Measurements from ENCODE around the gene IL1RAPL1.
A peak's percentile ranks its signal among the peaks of the same experiment; 100 is the strongest.

The IL1RAPL1 gene

DNA sequence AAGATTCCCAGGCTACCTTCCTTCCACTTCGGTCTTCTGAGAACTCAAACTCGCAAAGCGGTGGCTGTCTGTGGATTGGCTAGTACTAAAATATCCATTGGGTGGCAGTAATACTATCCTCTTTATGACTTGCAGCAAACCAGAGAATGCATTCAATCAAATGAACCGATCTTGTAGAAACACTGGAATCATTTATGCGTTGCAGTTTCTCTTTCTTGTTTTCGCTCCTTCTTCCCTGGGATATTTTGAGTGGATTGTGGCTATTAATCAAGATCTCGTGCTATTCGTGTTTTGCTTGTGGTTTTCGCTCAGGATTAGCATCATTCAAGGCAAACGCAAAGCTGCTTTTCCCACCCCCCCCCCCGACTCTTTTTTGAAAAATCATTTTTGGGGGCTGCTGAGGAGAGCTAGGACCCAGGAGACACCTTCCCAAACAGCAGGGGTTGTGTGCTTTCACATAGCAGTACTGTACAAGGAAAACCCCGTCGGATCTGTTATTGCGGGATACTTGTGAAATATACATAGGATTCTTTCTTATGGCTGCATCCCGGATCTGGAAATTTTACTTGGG is at the start of gene IL1RAPL1:
Gene IL1RAPL1 (plus strand): TSS at position 466 of the 571 bp plus-strand sequence.
- in situ Hi-C loops (cut with HindIII; ENCODE audit: low pct_ligation_motif_present, low pct_unique_long_range_greater_than_20kb, low sequenced_read_pairs): no loop called here
- peak; percentile 13 for DNase-seq

DNA sequence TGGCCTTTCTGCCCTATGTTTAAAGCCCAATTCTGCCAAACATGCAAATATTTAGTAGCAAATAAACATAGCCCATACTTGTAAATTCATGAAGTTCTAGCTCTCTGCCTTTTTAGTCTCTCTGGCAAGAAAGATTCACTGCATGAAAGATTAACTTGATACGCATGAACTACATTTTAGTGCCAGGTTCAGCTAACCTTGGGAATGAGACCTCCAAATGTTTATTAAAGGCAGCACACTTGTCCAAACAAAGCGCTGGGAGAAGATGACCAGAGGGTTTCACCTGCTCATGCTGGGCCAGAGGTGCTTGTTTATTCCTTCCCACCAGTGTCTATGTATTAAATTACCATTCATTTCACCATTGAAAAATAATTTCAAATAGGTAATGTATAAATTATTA is 44.5 kb upstream of the IL1RAPL1 start:
- in situ Hi-C loops (cut with HindIII; ENCODE audit: low pct_ligation_motif_present, low pct_unique_long_range_greater_than_20kb, low sequenced_read_pairs): no loop called here
- no peak for DNase-seq

DNA sequence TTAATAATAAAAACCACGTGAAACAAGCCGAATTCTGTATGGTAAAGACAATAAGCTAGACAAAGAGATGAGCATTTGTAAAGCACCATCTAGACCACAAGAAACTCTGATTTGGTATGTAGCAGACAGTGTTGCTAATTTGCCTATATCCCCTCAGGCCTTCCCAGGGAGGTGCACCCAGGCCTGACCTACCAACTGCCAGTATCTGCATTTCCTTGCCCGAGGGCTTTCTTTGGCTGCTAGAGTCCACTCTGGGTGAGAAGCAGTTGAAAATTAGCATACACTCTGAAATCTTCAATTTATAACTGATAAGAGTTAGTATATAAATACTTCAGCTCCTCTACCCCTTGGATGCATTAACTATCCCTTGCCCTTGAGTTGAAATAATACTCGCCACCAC is 37.4 kb upstream of the IL1RAPL1 start:
- in situ Hi-C loops (cut with HindIII; ENCODE audit: low pct_ligation_motif_present, low pct_unique_long_range_greater_than_20kb, low sequenced_read_pairs): no loop called here
- no peak for DNase-seq

DNA sequence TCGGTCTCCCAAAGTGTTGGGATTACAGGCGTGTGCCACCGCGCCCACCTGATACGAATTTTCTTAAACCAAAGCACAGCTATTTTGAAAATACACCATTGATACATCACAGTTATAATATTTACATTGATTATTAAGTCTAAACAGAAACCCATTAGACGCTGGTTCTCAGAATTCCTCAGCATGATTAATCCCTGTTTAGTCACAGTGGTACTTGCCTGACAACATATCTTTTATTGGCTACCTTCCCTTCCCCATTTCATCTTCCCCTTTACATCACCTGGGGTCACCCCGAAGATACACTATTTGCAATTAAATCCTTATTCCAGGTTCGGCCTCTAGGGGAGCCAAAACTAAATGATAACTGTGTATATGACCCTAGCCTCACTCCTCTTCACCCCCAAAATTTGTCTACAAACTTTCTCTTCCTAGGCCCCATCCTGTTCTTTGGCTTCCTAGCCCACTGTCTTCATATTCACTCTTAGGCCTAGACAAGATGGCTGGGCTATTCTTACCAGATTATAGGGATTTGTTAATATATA is 36.8 kb upstream of the IL1RAPL1 start:
- DNase-seq: no peak
- in situ Hi-C loops (cut with HindIII; ENCODE audit: low pct_ligation_motif_present, low pct_unique_long_range_greater_than_20kb, low sequenced_read_pairs): no loop called here

DNA sequence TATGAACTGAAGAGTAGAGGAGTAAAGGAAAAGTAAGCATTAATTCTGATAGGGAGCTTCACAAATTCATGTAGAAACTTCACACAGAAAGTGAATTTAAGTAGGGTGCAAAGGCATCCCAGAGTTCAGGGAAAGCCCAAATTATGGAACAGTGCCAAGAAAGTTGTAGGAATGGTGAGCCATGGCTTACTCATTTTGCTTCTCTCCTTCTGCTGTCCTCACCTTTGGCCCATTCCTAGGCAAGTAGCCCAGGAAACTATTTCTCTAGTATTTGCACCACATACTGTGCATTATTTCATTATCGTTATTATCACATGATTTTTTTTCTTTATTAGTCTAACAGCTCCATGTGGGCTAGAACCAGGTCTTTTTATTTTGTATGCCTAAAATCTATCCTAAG is 34.9 kb upstream of the IL1RAPL1 start:
- in situ Hi-C loops (cut with HindIII; ENCODE audit: low pct_ligation_motif_present, low pct_unique_long_range_greater_than_20kb, low sequenced_read_pairs): no loop called here
- DNase-seq: no peak

DNA sequence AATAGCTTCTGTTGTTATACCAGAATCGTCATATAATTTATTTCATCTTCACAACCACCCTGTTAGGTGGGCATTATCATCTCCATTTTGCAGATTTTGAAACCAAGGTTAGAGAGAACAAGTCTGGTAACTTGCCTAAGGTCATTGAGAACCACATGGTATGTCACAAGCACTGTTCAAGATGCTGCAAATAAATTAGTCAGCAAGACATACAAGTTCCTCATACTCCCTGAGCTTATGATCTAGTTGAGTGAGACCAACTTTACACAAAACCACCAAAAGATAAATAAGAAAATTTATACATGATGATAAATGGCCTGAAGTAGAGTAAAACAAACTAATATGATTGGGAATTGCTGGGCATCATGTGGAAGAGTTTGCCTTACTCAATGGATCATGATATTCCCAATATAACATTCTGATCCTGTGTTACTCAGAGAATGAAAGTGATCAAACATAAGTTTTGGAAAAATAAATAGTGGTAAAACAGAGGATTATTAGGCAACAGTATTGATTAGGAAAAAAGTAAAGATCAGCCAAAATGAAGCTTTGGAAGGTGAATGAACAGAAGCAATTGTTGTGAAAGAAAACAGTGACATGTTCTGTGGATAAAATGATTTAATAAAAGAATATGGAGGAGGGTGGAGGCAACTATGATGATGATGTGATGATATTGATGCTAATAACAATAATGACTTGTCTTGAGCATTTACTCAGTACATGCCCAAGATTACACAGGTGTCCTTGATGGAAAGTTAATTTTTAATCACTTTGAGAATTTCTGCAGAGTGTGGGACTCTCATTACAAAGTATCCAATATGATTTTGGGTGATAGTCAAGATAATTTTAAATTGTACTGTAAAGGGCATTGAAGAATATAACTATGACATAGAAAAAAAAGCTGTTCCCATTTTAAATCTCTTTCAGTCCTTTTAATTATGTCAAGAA is 34.1 kb upstream of the IL1RAPL1 start:
- no peak for DNase-seq
- in situ Hi-C loops (cut with HindIII; ENCODE audit: low pct_ligation_motif_present, low pct_unique_long_range_greater_than_20kb, low sequenced_read_pairs): no loop called here

DNA sequence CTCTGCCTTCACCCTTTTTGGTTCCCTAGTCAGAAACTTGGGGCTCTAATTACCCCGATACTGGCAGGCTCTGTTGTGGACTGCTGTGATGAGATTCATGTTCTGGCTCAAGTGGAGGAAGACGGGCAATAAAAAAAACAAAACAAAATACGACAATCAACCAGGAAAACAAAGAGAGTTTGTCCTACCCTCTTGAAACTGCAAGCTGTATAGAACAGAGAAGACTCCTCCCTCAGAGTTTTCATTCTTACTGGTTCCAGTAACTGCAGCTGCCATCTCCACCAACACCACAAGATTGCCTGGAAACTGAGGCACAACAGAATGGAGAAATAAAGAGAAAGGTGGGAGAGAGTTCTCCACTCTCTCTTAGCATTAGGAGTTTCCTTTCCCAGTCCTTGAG is 11.1 kb upstream of the IL1RAPL1 start:
- DNase-seq: no peak
- in situ Hi-C loops (cut with HindIII; ENCODE audit: low pct_ligation_motif_present, low pct_unique_long_range_greater_than_20kb, low sequenced_read_pairs): no loop called here

DNA sequence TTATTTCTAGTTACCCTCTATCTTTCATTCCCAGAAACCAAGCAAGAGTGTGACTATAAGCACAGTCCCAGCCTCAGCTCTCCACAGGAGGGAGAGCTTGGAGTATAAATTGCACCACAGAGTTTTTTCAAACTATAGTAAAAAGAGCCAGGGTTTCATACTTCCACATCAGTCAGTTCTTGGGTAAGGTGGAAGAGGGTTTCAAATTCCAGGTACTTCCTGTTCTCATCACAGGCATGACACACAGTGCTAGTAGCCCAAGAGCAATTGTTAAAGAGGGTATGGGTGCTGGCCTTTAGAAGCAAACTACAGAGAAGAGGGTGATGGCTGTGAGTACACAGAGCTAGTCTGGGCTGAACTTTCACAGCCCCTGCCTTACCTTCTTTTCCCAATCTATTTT is 5.7 kb upstream of the IL1RAPL1 start:
- in situ Hi-C loops (cut with HindIII; ENCODE audit: low pct_ligation_motif_present, low pct_unique_long_range_greater_than_20kb, low sequenced_read_pairs): no loop called here
- DNase-seq: no peak

DNA sequence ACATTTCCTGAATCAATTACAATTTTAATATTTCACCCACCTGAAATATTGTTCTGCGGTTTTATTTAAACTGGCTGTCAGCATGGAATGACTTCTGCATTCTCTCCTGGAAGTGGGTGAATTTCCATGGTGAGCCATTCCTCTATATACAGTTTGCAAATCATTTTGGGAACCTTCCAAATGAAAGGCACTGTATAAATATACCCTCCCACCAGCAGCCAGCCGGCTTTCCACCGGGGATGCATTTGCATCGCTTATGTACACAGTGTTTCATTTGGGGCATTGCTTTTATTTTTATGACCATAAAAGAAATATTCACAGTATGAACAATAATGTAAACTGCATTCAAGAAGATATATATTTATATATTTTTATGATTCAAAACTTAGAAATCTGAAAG is 4.7 kb upstream of the IL1RAPL1 start:
- in situ Hi-C loops (cut with HindIII; ENCODE audit: low pct_ligation_motif_present, low pct_unique_long_range_greater_than_20kb, low sequenced_read_pairs): no loop called here
- DNase-seq: no peak

DNA sequence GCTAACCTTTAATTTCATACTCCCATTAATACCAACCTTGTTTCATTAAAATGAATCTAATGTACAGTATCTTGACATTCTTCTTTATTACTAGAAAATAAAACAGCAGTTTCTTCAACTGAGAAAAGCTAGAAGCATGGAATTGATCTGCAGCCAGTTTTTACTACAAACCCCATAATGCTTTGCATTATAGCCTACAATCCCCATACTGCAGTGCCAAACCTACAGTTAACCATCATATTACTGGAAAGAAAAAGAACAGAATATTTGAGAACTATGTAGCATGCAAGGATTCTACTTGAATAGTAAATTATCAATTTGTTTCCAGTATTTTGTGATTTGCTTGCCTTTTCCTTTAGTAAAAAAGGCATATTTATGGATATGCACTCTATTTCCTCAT is 3.2 kb upstream of the IL1RAPL1 start:
- DNase-seq: no peak
- in situ Hi-C loops (cut with HindIII; ENCODE audit: low pct_ligation_motif_present, low pct_unique_long_range_greater_than_20kb, low sequenced_read_pairs): no loop called here

DNA sequence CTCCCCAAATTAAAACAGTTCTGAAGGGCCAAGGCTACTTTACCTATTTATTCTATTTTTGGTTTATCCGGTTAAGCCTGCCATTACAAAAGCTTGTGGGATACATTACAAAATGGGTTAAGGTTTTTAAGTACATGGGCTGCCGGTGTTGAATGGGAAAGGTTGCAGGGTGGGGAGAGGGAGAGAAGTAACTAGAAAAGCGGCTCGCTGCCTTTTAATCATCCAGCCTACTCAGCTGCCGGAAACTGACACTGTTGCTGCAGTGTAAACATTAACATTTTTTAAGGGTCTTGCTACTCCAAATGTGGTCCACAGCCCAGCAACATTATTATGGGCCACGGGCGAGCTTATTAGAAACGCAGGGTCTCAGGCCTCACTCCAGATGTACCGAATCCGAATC is 1.5 kb upstream of the IL1RAPL1 start:
- DNase-seq: no peak
- in situ Hi-C loops (cut with HindIII; ENCODE audit: low pct_ligation_motif_present, low pct_unique_long_range_greater_than_20kb, low sequenced_read_pairs): no loop called here

DNA sequence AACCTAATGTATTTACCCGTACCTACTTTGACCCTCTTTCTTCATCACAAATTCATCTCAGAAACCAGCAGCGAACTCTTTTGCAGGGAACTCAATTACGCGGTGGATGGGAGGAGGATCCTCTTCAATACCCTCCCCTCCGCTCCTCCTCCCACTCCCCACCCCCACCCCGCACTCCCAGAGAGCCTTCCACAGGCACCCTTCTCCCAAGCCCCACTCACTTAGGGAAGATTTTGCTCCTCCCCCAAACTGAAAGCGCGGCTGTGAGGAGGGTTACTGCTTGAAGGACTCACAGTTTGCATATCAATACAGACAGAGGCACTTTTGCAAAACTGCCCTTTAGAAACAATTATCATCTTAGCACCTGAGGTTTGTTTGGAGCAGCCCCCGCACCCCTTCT is 960 bp upstream of the IL1RAPL1 start:
- DNase-seq: no peak
- in situ Hi-C loops (cut with HindIII; ENCODE audit: low pct_ligation_motif_present, low pct_unique_long_range_greater_than_20kb, low sequenced_read_pairs): no loop called here

DNA sequence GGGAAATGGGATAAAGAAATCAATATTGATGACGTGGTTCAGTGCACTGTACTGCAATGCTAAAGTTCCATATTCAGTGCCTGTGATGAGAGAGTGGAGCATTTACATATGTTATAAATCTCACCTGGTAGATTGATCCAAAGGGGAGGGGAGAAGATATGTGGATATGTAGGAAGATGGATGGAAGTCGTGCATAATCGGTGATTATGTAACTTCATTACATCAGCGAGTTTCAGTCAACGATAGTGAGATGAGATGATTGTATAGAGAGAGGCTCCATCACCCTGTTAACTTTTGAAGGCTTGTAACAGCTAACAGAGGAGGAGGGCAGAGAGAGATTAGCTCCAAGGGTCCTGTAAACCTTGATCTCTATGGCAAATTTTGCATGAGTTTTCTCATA is 1.8 kb downstream of the IL1RAPL1 start:
- in situ Hi-C loops (cut with HindIII; ENCODE audit: low pct_ligation_motif_present, low pct_unique_long_range_greater_than_20kb, low sequenced_read_pairs): no loop called here

DNA sequence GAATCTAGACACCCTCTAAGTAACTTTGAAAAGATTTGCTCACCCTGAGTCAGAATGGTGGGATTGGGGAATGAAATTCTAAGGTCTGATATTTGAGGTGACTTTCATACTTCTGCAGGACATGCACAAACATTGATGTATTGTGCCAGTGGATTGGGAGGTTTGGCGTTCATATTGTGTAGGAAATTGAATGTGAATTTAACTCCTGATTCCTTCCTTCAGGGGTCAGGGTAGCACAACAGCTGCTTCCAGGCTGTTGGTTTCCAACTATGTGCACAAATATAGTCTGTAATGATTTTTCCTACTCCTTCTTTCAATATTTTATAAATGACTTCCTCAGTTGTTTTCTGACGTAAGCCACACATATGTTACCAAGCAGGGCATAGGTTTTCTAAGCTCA is 3.1 kb downstream of the IL1RAPL1 start:
- DNase-seq: no peak
- in situ Hi-C loops (cut with HindIII; ENCODE audit: low pct_ligation_motif_present, low pct_unique_long_range_greater_than_20kb, low sequenced_read_pairs): no loop called here

More for the DNA sequence above, 1.8 kb downstream of the IL1RAPL1 start:
- DNase-seq: no peak

DNA sequence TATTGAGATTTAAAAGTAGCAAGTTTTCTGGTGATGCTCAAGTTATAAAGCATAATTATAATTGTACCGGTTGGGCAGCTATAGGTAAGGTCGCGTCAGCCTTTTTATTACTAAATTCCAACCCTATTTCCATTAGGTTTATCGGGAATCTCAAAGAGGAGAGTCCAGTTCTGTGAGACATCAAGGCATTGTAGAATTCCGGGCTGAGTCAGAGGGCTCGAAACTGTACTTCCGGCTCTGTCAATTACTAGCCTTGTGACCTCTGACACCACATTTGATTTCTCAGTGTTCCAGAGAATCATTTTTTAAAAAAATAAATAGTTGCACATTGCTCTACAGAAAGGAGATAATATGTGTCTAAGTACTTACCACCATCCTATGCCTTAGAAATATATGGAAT is 4.3 kb downstream of the IL1RAPL1 start:
- no peak for DNase-seq
- in situ Hi-C loops (cut with HindIII; ENCODE audit: low pct_ligation_motif_present, low pct_unique_long_range_greater_than_20kb, low sequenced_read_pairs): no loop called here

DNA sequence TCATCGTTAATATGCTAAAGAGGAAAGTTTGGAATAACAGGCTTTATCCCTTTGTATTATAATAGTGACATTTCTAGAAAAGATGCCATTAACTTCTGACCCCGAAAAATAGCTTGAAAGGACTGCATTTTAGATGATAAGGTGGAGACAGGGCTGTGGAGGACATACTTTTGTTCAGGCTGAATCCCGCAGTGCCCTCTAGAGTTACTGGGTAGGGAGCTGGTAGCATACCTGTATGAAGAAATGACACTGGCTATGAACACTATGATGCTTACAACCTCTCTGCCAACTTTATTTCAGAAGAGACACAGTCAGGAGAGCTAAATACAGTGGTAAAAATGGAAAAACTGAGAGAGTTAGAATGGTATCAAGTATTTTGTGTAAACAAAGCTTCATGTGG is 8.1 kb downstream of the IL1RAPL1 start:
- in situ Hi-C loops (cut with HindIII; ENCODE audit: low pct_ligation_motif_present, low pct_unique_long_range_greater_than_20kb, low sequenced_read_pairs): no loop called here
- no peak for DNase-seq

DNA sequence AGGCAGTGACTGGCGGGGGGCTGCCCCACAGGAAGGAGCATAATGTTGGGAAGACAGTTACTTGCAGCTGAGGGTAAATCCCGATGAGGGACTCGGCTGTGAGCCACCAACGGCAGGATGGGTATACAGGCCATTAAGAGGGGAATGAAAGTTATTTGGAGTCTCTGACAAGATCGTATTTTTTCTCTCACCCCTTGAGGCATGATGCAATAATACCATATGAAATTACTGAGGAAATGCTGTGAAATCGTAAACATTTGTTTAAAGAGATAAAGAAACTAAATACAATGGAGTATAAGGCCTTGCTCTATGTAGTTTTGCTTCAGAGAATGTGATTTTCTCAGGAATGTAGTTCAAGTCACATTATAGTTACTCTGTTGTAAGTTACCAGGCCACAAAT is 12.7 kb downstream of the IL1RAPL1 start:
- in situ Hi-C loops (cut with HindIII; ENCODE audit: low pct_ligation_motif_present, low pct_unique_long_range_greater_than_20kb, low sequenced_read_pairs): no loop called here
- DNase-seq: no peak

DNA sequence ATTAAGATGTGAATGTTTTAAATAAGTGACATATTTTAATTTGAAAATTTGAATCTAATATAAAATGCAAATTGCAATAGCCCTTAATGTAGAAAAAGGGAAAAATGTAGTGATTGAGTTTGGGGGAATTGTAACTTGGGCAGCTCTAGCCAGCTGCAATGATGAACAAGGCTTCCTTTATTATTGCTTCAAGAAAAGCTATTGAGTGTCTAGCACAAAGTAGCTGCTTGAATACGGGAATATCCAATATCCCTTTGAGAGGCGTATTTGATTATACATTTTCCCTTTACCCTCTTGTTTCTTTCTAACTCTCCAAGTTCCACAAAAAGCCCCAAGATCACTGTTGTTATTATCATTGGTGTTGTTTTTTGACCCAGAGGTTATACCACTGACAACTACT is 21.8 kb downstream of the IL1RAPL1 start:
- in situ Hi-C loops (cut with HindIII; ENCODE audit: low pct_ligation_motif_present, low pct_unique_long_range_greater_than_20kb, low sequenced_read_pairs): no loop called here
- DNase-seq: no peak

DNA sequence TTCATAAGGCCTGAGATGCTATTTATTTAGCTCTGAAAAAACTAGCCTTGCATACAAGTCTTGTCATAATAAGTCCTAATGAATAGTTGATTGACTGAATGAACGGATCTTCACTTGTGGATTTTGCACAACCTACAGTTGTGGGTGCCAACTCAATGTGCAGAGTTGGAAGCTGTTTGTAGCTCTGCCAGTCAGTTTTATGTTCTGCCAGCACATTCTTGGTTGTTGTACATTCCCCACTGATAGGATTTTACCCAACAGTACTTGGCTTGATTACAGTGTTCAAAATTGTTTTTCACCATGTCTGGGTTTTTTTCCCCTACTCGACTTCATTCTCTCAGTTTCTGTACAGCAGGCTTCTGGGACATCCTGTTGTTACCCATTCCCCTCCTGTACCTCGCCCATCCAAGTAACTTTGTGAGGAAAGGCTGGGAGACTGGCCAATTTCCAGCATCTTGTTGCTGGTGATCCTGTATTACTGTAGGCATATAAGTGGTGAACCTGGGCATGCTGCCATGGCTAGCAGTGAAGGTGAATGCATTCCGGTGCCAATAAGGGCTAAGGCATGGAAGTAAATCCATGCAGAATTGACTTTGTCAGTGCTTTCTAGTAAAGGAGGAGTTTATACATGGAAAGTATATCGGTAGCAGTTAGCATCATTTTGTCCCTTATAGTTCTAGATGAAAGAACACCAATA is 22.8 kb downstream of the IL1RAPL1 start:
- DNase-seq: no peak
- in situ Hi-C loops (cut with HindIII; ENCODE audit: low pct_ligation_motif_present, low pct_unique_long_range_greater_than_20kb, low sequenced_read_pairs): no loop called here

Data from ACHN (cell line).